ENCODE measurements around the gene SACS. TPM values are rescaled to one million over a fixed set of nuclear protein-coding genes. Genes with fewer than 3 reads are reported as not detected.
"Not testable (repeated sequence)": the region's sequence is repeated elsewhere in the genome, so short reads cannot be mapped to it uniquely, and the experiment has no call there.

Gene SACS
- total RNA-seq, 2 donors from 2014 or later = 31.5 to 33.4 TPM

DNA sequence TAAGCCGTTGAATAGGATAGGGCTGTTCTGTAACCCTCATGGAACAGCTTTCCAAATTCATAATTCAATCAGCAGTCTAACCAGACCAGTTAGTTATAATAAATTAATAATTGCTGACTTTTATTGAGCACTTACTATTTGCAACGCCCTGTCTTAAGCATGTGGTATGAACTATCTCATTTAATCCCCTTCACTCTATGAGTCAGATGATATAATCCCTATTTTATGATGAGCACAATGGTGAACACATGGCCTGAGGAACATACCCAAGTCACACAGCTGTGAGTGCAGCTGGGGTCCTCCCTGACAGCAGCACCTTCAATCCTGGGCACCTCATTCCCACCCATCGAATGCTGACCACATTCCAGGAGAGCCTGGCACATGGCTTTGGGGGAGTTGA is 28.0 kb upstream of the SACS start:
- Mint-ChIP-seq H3K27ac (no peak overlapping the region), H3K9me3 (no peaks in the 10 kb centered on the region), H3K36me3 (no peaks in the 10 kb centered on the region)
- ATAC-seq (no peak), DNase-seq (ENCODE audit: low spot score in 2 of 2) (no peak)

DNA sequence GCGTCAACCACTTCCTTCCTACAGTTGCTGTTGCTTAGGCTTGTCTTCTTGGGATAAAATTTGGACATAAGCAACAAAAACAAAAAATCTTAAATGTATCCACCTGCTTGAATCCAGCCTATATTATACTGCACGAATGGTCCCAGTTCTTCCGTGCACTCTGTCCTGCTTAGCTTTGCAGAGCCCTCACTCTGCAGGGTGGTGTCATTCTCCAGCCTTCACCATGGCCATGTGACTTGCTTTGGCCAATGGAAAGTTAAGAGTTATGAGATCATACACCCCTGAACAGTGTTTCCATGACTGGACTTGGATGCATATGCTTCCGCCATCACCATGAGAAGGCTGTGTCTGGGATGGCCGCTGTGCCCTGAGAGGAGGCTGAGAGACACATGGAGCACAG is 27.4 kb upstream of the SACS start:
- H3K9me3 Mint-ChIP-seq = no peaks in the 10 kb centered on the region
- DNase-seq (ENCODE audit: low spot score in 2 of 2) (no peak), ATAC-seq (no peak)
- H3K27ac Mint-ChIP-seq = no peak overlapping the region
- H3K36me3 Mint-ChIP-seq = no peaks in the 10 kb centered on the region

DNA sequence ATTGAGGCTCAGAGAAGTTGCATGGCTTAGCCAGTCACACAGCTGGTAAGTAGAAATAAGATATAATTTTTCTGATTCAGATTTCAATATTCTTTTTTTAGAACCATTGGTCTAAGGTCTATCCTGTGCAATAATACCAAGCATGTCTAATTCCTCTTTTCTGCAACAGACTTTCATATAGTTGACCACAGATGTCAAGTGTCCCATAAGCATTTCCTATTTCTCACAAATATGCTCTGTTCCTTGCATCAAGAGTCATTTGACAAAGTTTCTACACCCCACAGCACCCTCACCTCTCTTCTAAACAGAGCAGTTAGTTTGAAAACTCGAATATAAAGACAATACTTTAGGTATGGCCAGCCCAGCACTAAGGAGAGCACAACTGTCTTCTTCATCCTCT is 26.8 kb upstream of the SACS start:
- ATAC-seq (no peak), DNase-seq (ENCODE audit: low spot score in 2 of 2) (no peak)
- Mint-ChIP-seq H3K27ac (no peak overlapping the region), H3K36me3 (no peaks in the 10 kb centered on the region), H3K9me3 (no peaks in the 10 kb centered on the region)

DNA sequence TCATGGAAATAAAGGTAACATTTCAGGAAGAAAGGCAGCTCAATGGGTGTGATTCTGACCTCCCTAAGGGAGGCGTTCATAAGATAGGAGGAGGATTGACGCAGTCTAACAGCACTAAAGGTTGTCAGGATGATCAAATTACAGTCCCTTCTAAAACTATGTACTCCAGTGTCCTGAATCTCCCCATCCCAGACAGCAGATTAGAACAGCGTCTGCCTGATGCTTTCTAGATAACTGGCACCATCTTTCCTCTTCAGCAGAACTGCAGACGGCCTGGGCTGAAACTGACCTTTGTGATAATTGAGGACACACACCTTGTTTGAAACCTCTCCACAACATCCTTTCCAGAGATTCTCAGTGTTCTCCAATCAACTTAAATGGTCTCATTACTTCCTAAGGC is 25.5 kb upstream of the SACS start:
- Mint-ChIP-seq H3K27ac (no peak overlapping the region), H3K36me3 (no peaks in the 10 kb centered on the region), H3K9me3 (no peaks in the 10 kb centered on the region)
- DNase-seq (ENCODE audit: low spot score in 2 of 2) (no peak), ATAC-seq (no peak)

DNA sequence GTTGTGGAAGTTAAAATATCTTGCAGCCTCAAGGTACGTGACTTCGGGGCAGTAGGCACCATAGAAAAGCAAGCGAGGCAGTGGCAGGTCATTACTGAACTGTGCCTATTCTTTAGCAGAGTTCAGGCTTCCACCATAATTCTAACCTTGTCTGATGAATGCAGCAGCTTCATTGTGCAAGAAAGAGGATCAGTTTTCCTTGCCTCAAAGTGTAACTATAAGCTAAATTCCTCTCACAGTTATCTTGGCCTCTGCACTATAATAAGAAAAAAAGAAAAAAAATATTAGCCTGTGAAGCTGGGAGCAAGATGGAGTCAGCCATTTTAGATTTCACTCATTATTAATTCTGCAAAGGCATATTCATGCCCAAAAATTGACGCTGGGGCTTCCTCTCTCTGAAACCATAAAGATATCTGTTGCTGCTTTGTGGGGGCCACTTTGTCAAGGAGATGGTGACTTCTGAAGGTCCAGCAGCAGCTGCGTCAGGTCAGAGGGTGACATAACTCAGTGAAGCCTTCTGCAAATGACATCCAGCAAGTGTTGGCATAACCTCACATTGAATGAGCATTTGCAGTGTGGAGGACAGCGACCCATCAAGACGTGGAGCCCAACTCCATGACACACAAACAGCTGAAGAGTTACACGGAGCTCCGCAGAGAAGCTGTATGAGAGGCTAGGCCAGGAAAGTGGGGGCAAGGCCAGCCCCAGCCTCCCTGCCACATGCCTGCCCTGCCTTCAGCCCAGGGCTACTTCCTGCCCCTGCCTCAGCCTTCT is 23.1 kb upstream of the SACS start:
- ATAC-seq (no peak), DNase-seq (ENCODE audit: low spot score in 2 of 2) (no peak)
- Mint-ChIP-seq H3K36me3 (no peaks in the 10 kb centered on the region), H3K9me3 (no peaks in the 10 kb centered on the region), H3K27ac (no peak overlapping the region)

DNA sequence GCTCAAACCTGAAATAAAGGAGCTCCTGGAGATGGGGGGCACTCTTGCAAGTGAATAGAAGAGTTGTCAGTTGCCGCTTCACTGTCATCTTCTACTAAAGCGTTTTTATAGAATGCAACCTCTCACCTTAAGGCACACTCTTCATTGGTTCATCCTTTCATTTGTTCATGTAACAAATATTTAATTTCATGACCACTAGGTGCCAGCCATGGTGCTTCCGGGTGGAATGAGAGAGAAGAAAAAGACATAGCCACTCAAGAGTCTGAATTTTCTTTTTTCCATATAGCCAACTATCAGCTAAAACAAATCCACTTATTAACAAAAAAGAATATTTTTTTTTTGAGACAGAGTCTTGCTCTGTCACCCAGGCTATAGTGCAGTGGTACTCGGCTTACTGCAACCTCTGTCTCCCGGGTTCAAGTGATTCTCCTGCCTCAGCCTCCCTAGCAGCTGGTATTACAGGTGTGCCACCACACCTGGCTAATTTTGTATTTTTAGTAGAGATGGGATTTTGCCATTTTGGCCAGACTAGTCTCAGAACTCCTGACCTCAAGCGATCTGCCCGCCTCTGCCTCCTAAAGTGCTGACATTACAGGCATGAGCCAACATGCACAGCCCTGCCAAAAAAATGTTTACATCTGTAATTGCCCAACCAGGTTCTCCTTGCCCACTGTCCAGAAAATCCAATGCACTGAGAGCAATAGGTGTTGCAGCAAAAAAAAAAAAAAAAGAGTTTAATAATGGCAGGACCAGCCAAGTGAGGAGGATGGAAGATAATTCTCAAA is 22.1 kb upstream of the SACS start:
- Mint-ChIP-seq H3K27ac (no peak overlapping the region), H3K36me3 (no peaks in the 10 kb centered on the region), H3K9me3 (no peaks in the 10 kb centered on the region)
- no peak for ATAC-seq
- no peak for DNase-seq (ENCODE audit: low spot score in 2 of 2)

DNA sequence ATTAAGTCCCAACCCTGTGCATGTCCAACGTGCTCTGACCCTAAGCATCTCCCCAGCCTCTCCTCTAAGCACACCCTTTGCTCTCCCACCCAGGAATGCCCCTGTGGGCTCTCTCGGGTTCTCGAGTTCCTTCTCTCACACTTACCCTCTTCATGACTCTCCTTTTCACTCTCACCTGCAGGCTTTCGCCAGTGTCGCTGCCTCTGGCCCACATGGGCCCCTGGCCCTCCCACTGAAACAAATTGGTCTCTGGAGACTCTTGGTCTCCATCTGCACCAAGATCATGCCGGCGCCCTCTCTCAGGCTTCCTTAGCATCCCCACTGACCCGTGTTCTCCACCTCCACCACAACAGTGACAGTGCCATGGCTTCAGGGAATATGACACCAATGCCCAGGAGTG is 19.6 kb upstream of the SACS start:
- no peak for DNase-seq (ENCODE audit: low spot score in 2 of 2)

DNA sequence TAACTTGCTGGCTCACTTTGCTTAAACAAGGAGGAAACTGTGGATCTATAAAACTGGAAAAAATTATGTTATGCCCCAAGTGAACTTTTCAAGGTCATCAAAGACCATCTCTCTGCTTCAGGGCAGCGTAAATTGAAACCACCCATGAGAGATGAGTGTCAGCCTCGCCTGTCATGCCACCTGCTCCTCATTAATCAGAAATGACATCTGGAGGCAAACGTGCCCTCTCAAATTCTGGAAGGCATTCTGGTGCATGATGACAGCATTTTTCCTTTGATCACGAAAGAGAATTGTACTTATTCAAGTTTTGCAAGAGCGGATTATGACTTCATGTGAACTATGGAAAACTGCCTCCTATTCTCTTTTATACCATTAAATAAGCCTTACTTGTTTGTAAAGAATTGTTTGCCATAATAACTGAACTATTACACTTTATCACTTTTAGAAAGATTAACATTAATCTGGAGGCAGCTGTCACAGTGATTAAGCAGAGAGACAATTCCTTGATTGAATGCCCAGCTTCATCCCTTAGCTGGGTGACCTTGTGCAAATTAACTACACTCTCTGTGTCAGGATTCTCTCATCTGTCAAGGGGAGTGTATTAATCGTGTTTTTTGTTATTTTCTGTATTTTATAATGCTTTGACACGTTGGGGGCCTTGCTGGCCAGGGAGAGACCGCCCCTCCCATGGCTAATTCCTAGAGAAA is 17.0 kb upstream of the SACS start:
- no peaks in the 10 kb centered on the region for H3K9me3 Mint-ChIP-seq
- no peaks in the 10 kb centered on the region for H3K36me3 Mint-ChIP-seq
- H3K27ac Mint-ChIP-seq = no peak overlapping the region
- ATAC-seq (no peak), DNase-seq (ENCODE audit: low spot score in 2 of 2) (no peak)

More for the DNA sequence above, 19.6 kb upstream of the SACS start:
- no peaks in the 10 kb centered on the region for H3K36me3 Mint-ChIP-seq
- H3K9me3 Mint-ChIP-seq = no peaks in the 10 kb centered on the region
- H3K27ac Mint-ChIP-seq = no peak overlapping the region
- ATAC-seq = no peak

DNA sequence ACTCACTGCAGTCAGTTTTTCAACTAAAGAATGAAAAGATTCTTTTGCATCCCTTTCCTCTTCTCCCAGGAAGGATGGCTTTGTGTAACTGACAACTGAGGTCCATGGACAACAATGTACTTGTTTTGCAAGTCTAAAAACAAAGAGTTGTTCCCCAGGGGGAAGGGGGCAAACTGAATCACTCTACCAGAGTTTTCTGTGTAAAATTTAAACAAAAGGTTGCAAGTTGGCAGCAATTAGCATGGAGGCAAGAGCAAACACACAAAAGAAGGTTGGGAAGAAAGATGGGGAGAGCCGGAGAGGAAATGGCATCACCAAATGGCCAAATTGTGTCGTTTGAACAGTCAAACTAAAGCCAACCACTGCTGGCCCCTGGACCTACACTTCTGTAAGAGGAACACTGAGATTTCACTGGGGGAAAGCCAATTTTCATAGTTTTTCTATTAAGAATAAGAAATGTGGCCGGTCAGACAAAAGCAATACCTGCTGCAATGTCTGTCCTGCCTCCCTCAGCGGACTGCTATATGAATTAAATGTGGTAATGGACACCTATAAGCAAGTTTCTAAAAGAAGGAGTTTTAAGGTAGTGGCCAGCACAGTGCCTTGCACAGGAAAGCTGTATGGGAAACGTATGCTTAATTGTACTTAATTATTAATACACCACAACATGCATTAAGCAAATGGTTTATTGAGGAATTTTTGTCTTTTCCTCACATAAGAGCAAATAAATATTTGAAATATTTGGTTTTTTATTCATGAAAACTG is 16.1 kb upstream of the SACS start:
- no peaks in the 10 kb centered on the region for H3K36me3 Mint-ChIP-seq
- H3K9me3 Mint-ChIP-seq = peaks cover 0 to 4% of the 10 kb centered on the region in 2 donors
- no peak for DNase-seq (ENCODE audit: low spot score in 2 of 2)
- ATAC-seq = no peak
- H3K27ac Mint-ChIP-seq = no peak overlapping the region

DNA sequence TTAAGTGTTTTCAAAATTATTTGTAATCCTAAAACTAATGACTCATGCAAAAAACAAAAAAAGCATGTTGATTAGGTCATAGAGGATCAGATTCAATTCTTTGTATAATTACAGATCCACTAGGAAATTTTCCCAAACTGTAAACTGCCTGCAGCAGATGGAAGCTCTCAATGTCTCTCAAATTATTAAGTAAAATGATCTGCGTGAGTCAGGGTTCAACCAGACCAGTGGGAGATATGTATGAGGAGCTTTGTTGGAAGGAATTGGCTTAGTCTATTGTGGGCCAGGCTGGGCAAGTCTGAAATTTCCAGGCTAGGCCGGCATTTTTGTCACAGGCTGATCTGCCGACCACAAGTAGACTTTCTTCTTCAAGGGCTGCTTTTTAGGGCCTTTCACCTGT is 14.4 kb upstream of the SACS start:
- no peaks in the 10 kb centered on the region for H3K36me3 Mint-ChIP-seq
- DNase-seq (ENCODE audit: low spot score in 2 of 2) (no peak), ATAC-seq (no peak)
- H3K9me3 Mint-ChIP-seq = peaks cover 0 to 10% of the 10 kb centered on the region in 2 donors
- H3K27ac Mint-ChIP-seq = no peak overlapping the region

DNA sequence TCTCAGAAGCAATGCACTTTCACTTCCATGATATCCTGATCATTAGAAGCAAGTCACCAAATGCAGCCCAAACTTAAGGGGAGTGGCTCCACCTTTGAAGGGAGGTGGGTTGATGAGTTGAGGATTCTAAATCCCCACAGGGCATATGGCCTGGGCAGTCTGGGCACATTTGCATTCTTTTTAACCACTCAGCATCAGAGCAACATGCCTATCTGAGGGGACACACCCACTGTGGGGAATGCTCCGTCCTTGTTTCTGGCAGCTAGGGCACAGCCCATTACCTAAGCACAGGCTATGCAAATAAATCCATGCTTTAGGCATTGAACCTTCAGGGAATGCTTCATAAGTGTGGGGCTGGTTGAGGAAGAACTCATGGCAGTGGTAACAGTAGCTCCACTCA is 12.3 kb upstream of the SACS start:
- ATAC-seq = no peak
- Mint-ChIP-seq H3K9me3 (peaks cover 0 to 10% of the 10 kb centered on the region in 2 donors), H3K36me3 (no peaks in the 10 kb centered on the region), H3K27ac (no peak overlapping the region)
- DNase-seq (ENCODE audit: low spot score in 2 of 2) = no peak

DNA sequence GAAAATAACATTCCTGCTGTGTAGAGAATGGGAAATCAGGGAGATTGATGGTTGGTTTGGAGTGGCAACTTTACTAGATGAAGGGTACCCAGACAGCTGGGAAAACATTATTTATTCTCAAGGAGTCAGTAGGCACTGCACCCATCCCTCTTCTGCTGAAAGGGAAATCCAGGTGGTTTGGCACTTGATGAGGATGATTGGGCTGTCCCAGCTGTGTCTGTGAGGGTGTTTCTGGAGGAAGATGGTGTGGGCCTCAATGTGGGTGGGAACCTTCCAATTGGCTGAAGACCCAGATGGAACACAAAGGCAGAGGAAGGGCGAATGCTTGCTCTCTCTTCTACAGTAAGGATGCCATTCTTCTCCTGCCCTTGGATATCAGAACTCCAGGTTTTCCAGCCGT is 10.4 kb upstream of the SACS start:
- Mint-ChIP-seq H3K9me3 (peaks cover 0 to 10% of the 10 kb centered on the region in 2 donors), H3K27ac (no peak overlapping the region), H3K36me3 (no peaks in the 10 kb centered on the region)
- ATAC-seq (no peak), DNase-seq (ENCODE audit: low spot score in 2 of 2) (no peak)

DNA sequence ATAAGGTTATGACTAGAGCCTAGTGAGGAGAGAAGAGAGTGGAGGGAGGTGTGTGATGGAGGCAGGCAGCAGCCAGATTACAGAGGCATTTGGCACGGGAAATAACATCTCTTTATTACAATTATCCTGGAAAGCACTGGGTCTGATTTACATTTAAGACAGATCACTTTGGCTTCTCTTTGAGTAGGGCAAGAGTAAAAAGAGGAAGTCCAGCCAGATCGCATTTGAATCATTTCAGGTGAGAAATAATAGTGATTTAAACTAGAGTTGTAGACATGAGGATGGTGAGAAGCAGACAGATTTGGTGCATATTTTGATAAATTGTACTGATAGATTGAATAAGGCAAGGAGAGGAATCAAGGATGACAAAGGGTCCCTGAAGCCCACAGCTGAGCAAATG is 9.6 kb upstream of the SACS start:
- no peak overlapping the region for H3K27ac Mint-ChIP-seq

DNA sequence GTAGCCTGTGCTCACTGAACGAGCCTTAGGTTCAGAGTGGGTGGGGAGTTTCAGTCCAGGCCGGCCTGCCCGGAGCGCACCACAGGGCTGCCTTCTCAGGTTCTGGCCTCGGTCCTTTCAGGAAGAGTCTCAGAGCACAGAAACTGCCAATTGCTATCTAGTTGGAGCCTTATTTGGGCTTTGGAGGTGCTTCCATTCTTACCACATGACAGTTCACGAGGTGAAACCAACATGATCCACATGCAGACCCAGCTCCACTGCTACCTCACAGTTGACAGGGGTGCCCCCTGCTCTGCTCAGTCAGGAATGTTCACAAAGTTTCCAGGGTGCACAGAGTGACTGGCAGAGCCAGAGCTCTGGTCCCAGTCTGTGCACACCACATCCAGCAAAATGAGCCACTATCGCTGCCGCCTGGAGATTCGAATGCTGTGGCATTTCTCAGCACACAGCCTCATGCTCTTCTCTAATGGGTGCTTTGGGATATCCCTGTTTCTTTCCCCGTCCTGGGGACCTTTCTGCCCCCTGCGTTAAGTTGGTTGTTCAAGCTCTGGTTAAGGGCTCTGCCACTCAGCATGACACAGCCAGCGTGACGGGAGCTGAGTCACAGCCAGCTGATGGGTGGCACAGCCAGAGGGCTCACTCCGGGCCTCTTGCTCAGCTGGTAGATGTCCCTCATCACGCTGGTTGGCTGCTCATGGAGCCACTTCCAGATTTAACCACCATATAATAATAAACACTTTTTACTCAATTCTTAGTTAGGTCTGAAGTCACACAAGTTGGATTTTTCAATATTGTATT is 7.5 kb upstream of the SACS start:
- Mint-ChIP-seq H3K27ac (no peak overlapping the region), H3K9me3 (peaks cover 0 to 10% of the 10 kb centered on the region in 2 donors), H3K36me3 (no peaks in the 10 kb centered on the region)
- DNase-seq (ENCODE audit: low spot score in 2 of 2) (no peak), ATAC-seq (no peak)

More for the DNA sequence above, 9.6 kb upstream of the SACS start:
- DNase-seq (ENCODE audit: low spot score in 2 of 2) (no peak), ATAC-seq (no peak)
- Mint-ChIP-seq H3K36me3 (no peaks in the 10 kb centered on the region), H3K9me3 (peaks cover 0 to 10% of the 10 kb centered on the region in 2 donors)

DNA sequence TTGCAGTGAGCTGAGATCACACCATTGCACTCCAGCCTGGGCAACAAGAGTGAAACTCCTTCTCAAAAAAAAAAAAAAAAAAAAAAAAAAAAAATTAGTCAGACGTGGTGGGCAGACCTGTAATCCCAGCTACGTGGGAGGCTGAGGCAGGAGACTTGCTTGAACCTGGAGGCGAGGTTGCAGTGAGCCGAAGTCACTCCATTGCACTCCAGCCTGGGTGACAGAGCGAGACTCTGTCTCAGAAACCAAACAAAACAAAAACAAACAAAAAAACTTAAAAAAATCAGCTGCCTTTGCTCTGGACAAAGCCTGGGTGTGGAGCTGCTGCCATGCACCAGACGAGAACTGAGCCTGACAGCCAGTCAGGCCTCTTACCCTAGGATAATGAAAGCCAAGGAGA is 6.8 kb upstream of the SACS start:
- not testable (repeated sequence) for H3K9me3 Mint-ChIP-seq; DNase-seq (ENCODE audit: low spot score in 2 of 2); H3K36me3 Mint-ChIP-seq; ATAC-seq; H3K27ac Mint-ChIP-seq

DNA sequence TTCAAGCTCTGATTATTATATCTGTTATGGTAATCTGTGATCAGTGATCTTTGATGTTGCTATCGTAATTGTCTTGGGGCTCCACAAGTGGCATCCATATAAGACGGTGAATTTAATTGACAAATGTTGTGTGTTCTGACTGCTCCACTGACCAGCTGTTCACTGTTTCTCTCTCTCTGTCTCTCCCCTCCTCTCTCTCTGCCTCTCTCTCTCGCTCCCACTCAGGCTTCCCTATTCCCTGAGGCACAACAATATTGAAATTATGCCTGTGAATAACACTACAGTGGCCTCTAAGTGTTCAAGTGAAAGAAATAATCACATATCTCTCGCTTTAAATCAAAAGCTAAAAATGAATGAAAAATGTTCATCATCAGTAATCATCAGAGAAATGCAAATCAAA is 4.4 kb upstream of the SACS start:
- Mint-ChIP-seq H3K9me3 (no peaks in the 10 kb centered on the region), H3K27ac (no peak overlapping the region)
- no peak for ATAC-seq

More for the DNA sequence above, 4.4 kb upstream of the SACS start:
- no peaks in the 10 kb centered on the region for H3K36me3 Mint-ChIP-seq
- DNase-seq (ENCODE audit: low spot score in 2 of 2) = no peak

Measured in activated naive CD4-positive, alpha-beta T cell treated with anti-CD3 and anti-CD28 coated beads, Interleukin-2, amount 50 U/mL, for 72 hours (primary cell).